Measurements from ENCODE around the gene ABCG4. TPM values are rescaled to one million over a fixed set of nuclear protein-coding genes. Genes with fewer than 3 reads are reported as not detected.

The ABCG4 gene
- total and polyA plus RNA-seq, 9 of the 15 experiments (the other 6 are each of a cell fraction or from before 2014, with no cell fraction given): 0.03 to 0.11 (median 0.07) TPM; not detected in 4

DNA sequence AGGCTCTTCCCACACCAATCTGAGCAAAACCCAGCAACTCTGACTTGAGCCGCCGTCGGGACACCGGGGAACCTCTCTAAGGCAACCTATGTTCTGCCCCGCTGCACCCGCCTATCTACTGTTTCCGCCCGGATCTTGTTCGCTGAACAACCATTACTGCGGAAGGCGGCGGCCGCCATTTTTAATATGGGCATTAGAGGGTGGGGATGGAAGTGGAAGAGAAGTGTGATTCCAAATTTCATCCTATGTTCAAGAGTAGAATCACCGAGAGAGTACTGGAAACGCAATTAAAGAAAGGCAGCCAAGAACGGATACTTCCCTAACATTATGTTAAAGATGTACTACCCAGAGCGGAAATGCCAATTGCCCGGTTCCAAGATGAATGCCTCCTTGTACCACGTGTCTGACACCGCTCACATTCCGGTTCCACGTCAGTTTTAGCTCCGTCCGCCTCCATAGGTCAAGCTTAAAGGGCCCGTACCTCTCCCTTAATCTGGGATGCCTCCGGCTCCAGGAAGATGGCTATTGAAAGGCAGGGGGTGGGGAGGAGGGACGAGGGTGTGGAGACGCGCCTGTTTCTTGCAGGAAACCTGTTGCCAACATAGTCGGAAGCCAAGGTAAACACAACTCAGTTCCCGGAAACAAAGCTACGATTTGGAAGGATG, 47.0 kb upstream of the ABCG4 start, which contains the start of gene DPAGT1 (continued):
- TF ChIP-seq CUX1 (CRISPR knock-in tag; IDR thresholded peaks at IDR 0.05) (0 out of 2 replicates have a peak, but pooled peaks have one; percentile 33), ZNF449 (CRISPR knock-in tag; IDR thresholded peaks at IDR 0.05) (peak; percentile 76), ELF2 (CRISPR knock-in tag; IDR thresholded peaks at IDR 0.05) (peak; percentile 83), MTA3 (IDR thresholded peaks at IDR 0.05; ENCODE audit: borderline replicate concordance) (peak; percentile 41; the same call in 1 of the 2 replicates), TAF15 (IDR thresholded peaks at IDR 0.05; ENCODE audit: low read depth, low read length) (no peak), MEF2A (IDR thresholded peaks at IDR 0.05; ENCODE audit: control insufficient read depth, low read depth, low read length) (no peak), TCF7L2 (IDR thresholded peaks at IDR 0.05; ENCODE audit: low read depth, low read length) (no peak), ZEB2 (IDR thresholded peaks at IDR 0.05) (peak; percentile 88), ZBTB7A (IDR thresholded peaks at IDR 0.05; ENCODE audit: borderline replicate concordance, control insufficient read depth, low read depth, low read length) (no peak)
- TF ChIP-seq, protein P1, sequence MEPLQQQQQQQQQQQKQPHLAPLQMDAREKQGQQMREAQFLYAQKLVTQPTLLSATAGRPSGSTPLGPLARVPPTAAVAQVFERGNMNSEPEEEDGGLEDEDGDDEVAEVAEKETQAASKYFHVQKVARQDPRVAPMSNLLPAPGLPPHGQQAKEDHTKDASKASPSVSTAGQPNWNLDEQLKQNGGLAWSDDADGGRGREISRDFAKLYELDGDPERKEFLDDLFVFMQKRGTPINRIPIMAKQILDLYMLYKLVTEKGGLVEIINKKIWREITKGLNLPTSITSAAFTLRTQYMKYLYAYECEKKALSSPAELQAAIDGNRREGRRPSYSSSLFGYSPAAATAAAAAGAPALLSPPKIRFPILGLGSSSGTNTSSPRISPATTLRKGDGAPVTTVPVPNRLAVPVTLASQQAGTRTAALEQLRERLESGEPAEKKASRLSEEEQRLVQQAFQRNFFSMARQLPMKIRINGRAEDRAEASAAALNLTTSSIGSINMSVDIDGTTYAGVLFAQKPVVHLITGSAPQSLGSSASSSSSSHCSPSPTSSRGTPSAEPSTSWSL (CRISPR knock-in tag; IDR thresholded peaks at IDR 0.05; ENCODE audit: borderline replicate concordance): no peak
- TF ChIP-seq, protein P2, sequence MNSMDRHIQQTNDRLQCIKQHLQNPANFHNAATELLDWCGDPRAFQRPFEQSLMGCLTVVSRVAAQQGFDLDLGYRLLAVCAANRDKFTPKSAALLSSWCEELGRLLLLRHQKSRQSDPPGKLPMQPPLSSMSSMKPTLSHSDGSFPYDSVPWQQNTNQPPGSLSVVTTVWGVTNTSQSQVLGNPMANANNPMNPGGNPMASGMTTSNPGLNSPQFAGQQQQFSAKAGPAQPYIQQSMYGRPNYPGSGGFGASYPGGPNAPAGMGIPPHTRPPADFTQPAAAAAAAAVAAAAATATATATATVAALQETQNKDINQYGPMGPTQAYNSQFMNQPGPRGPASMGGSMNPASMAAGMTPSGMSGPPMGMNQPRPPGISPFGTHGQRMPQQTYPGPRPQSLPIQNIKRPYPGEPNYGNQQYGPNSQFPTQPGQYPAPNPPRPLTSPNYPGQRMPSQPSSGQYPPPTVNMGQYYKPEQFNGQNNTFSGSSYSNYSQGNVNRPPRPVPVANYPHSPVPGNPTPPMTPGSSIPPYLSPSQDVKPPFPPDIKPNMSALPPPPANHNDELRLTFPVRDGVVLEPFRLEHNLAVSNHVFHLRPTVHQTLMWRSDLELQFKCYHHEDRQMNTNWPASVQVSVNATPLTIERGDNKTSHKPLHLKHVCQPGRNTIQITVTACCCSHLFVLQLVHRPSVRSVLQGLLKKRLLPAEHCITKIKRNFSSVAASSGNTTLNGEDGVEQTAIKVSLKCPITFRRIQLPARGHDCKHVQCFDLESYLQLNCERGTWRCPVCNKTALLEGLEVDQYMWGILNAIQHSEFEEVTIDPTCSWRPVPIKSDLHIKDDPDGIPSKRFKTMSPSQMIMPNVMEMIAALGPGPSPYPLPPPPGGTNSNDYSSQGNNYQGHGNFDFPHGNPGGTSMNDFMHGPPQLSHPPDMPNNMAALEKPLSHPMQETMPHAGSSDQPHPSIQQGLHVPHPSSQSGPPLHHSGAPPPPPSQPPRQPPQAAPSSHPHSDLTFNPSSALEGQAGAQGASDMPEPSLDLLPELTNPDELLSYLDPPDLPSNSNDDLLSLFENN (IDR thresholded peaks at IDR 0.05; ENCODE audit: low read depth in 2 of 2, low read length in 2 of 2): peak in 1 of 2 experiments; percentile 37; a peak in 1 of 4 replicates
- TF ChIP-seq, protein P3, sequence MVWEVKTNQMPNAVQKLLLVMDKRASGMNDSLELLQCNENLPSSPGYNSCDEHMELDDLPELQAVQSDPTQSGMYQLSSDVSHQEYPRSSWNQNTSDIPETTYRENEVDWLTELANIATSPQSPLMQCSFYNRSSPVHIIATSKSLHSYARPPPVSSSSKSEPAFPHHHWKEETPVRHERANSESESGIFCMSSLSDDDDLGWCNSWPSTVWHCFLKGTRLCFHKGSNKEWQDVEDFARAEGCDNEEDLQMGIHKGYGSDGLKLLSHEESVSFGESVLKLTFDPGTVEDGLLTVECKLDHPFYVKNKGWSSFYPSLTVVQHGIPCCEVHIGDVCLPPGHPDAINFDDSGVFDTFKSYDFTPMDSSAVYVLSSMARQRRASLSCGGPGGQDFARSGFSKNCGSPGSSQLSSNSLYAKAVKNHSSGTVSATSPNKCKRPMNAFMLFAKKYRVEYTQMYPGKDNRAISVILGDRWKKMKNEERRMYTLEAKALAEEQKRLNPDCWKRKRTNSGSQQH (CRISPR knock-in tag; IDR thresholded peaks at IDR 0.05): 0 out of 2 replicates have a peak, but pooled peaks have one; percentile 22
